GM18868 (cell line): ENCODE measurements around the gene BCL11B.

Source experiments
- ATAC-seq: cut with Tn5 transposase; IDR thresholded peaks from one replicate; pipeline ENCODE4 v1.9.1; 2021; ENCODE audit warnings: mild to moderate bottlenecking, moderate library complexity; ENCODE audit not compliant: unreplicated experiment

The BCL11B gene

GRCh38 chr14:99123208-99123870, 148.7 kb downstream of the BCL11B start:
- ATAC-seq: no peak

GRCh38 chr14:99122521-99123125, 149.4 kb downstream of the BCL11B start:
- ATAC-seq: no peak

- ATAC-seq: no peak
These were observed 150.6 kb downstream of the BCL11B start for GRCh38 chr14:99121319-99121875.

- ATAC-seq: no peak
These were observed 151.3 kb downstream of the BCL11B start for GRCh38 chr14:99120526-99121318.

GRCh38 chr14:99119554-99120525, 152.2 kb downstream of the BCL11B start:
- no peak for ATAC-seq
